GM18870 (cell line): Measurements from ENCODE around the gene RGS1.

Experiments
- ATAC-seq: cut with Tn5 transposase; IDR thresholded peaks from one replicate; pipeline ENCODE4 v1.9.1; 2021; ENCODE audit warnings: moderate library complexity; ENCODE audit not compliant: unreplicated experiment

The RGS1 gene

GRCh38 chr1:192552760-192553191 is 22.8 kb upstream of the RGS1 start:
- ATAC-seq = peak; percentile 31

- no peak for ATAC-seq
Measured at GRCh38 chr1:192553741-192554140, 21.8 kb upstream of the RGS1 start.

GRCh38 chr1:192554904-192555303 is 20.7 kb upstream of the RGS1 start:
- ATAC-seq = no peak

- ATAC-seq = no peak
Measured at GRCh38 chr1:192555399-192555798, 20.2 kb upstream of the RGS1 start.

- ATAC-seq = no peak
Measured at GRCh38 chr1:192557841-192558595, 17.6 kb upstream of the RGS1 start.

- peak; percentile 82 for ATAC-seq
Measured at GRCh38 chr1:192559115-192560006, 16.2 kb upstream of the RGS1 start.

GRCh38 chr1:192561301-192561700 is 14.3 kb upstream of the RGS1 start:
- no peak for ATAC-seq

- ATAC-seq = no peak
Measured at GRCh38 chr1:192563129-192563528, 12.4 kb upstream of the RGS1 start.

GRCh38 chr1:192564099-192564498 is 11.5 kb upstream of the RGS1 start:
- no peak for ATAC-seq

- no peak for ATAC-seq
Measured at GRCh38 chr1:192565946-192566345, 9.6 kb upstream of the RGS1 start.

- no peak for ATAC-seq
Measured at GRCh38 chr1:192566657-192567056, 8.9 kb upstream of the RGS1 start.

GRCh38 chr1:192568063-192568462 is 7.5 kb upstream of the RGS1 start:
- ATAC-seq = no peak

- no peak for ATAC-seq
Measured at GRCh38 chr1:192571668-192572067, 3.9 kb upstream of the RGS1 start.

GRCh38 chr1:192573499-192573898 is 2.1 kb upstream of the RGS1 start:
- ATAC-seq = no peak

- no peak for ATAC-seq
Measured at GRCh38 chr1:192574073-192574472, 1.5 kb upstream of the RGS1 start.

- no peak for ATAC-seq
Measured at GRCh38 chr1:192576190-192577144, 894 bp downstream of the RGS1 start.

- ATAC-seq = no peak
Measured at GRCh38 chr1:192577145-192578140, 1.9 kb downstream of the RGS1 start.

- ATAC-seq = no peak
Measured at GRCh38 chr1:192578144-192578909, 2.8 kb downstream of the RGS1 start.
